Suppressor macrophage treated with lipopolysaccharide for 4 hours (primary cell): ENCODE measurements around the gene ITGB4.

ENCODE experiments used
- DNase-seq: peaks from one replicate; pipeline ENCODE4 v3.0.0-alpha.2; 2020

Gene ITGB4

DNA sequence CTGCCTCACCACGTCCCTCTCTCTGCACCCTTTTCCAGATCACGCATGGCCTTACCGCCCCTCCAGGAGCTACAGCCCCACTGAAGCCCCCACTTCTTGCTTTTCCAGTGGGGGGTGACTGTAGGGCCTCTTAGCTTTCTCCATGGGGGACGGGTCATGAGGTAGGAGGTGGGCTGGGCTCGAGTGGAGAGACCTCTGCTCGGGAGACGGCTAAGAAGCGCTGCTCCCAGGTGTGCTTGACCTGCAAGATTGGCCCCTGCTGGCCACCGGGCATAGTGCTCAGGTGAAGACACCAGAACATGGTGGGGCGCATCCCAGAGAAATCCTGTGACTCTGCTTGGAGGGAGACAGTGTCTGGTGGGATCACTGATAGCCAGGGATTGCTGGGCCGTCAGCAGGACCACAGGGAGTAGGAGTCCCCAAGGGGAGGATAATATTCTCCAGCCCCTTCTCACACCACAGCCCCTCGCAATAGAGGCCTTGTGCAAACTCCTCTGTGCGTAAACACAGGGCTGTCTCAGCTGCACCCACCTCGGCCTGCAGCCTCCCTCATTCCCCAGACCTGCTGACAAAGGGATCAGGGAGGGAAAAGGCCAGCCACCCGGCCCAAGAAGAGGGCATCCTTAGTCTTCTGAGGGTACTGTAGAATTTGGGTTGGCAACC lies 52.7 kb downstream of the ITGB4 start:
- no peak for DNase-seq

DNA sequence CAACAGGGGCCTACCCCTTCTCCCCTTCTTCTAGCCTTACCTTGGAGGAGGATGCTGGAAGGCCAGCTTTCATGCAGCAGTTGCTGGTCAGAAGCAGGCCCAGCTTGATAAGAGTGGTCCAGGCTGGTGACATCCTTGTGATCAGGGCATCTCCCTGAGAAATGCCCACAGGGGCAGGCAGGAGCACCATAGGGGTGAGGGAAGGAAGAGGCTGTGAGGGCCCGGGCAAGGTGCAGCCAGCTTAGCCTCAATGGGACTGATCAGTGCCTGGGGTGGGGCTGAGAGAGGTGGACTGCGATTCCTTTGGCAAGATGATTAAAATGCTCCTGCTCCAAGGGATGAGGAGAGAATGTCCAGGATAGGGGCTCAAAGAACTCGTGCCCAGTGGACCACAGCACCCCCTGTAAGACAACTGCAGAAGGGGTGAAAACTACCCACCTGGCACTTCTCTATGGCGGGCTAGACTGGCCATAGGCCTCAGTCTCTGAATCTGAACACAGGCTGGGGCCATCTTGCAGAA lies 53.3 kb downstream of the ITGB4 start:
- no peak for DNase-seq

DNA sequence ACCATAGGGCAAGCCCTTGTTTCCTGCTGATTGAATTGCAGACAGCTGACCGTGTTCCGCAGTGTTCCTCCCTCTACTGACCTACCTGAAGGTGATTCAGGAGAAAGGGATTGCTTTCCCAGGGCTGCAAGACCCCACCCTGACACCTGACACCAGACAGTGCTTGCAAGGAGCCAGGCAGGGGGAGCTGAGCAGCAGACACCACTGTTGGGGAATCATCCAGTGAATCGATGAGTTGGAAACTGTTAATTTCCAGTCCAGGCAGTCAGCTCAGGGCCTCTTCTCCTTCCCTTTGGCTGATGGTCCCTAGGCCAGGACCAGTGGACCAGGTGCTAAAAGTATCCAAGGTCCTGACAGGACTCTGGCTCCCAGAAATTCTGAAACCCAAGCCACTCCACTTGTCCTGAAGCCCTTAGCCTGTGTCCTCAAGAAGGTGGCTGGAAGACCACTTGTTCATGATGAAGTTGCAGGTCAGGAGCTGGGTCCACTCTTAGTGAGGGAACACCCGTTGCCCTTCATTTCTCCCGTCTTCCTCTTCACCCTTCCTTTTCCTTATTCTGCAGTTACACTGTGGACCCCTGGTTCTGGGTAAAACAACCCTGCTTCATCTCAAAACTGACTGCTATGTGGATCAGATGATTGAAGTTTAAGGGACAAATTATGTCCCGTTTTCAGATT lies 53.9 kb downstream of the ITGB4 start:
- DNase-seq: peak; percentile 35

- DNase-seq: peak; percentile 54
Observed at GRCh38 chr17:75776386-75777295, 55.4 kb downstream of the ITGB4 start.

DNA sequence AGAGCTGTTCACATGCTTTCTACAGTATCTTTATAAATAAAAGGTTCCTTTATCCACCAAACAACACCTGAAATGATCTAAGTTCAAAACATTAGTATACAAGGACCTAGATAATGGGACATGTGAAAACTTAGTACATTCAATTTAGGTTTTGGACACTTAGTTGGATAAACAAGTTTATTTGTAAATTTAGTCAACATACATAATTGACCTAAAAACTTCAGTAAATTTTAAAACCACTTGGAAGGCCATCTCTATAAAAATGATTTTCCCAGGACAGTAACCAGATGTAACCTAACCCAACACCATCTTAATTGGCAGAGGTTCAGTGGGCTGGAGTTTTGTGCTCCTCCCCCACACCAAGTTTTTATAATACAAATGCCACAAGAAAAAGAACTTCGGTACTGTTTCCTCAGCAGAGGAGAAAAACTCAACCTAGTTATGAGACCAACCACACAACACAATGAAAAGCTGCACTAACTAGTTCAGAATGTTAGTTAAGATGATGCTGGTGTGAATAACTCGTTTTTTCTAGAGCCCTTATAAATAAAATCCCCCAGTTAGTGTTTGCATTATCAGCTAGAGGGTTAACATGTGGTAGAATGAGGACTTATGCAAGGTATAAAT lies 56.1 kb downstream of the ITGB4 start:
- no peak for DNase-seq

GRCh38 chr17:75778066-75778860 lies 57.0 kb downstream of the ITGB4 start:
- peak; percentile 36 for DNase-seq

DNA sequence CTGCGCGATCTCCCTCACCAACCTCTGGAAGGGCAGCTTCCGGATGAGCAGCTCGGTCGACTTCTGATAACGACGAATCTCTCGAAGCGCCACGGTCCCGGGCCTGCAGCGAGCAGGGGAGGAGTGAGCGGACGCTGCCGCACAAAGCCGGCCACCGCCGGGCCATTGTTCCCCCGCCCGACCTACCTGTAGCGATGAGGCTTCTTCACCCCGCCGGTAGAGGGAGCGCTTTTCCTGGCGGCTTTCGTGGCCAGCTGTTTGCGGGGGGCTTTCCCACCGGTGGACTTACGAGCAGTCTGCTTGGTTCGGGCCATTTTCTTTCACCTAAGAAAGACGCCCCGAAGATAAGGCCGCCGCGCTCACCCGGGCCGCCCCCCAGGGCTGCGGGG lies 57.6 kb downstream of the ITGB4 start:
- DNase-seq: no peak

DNA sequence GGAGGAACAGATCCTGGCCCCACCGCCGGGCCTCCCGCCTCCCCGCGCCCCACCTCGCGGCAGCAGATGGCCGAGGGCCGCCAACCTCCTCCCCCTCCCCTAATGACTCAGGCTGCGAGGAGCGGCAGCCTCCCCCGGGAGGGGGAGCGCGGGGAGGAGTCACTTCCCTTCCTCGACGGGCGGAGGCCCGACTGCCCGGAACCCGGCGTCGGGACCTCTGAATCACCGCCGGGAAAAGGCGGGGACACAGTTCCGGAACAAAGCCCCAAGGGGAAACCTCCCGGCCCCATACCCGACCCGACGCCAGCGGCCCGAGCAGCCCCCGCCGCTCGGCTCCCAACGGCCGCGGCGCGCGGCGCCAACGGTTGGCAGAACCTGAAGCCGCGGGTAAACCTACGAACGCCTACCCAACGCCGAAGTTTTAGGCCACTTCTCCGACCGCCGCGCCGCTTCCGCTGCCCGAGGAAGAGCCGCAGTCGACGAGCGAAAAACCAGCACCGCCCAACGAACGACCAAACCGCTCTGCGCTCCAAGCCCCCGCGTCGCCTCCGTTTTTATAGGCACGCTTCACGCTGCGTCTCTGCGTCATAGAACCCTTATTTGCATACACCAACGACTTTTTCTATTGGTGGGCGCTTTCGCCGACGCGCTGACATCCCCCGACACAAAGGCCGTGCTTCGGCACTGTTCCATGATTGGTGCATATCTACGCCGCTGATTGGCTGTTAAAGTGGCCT lies 58.2 kb downstream of the ITGB4 start:
- DNase-seq: peak; percentile 99

- DNase-seq: no peak
Observed at GRCh38 chr17:75779987-75780889, 59.0 kb downstream of the ITGB4 start.

GRCh38 chr17:75783069-75783783 lies 62.0 kb downstream of the ITGB4 start:
- peak; percentile 95 for DNase-seq

- no peak for DNase-seq
Observed at GRCh38 chr17:75783803-75784472, 62.7 kb downstream of the ITGB4 start.

DNA sequence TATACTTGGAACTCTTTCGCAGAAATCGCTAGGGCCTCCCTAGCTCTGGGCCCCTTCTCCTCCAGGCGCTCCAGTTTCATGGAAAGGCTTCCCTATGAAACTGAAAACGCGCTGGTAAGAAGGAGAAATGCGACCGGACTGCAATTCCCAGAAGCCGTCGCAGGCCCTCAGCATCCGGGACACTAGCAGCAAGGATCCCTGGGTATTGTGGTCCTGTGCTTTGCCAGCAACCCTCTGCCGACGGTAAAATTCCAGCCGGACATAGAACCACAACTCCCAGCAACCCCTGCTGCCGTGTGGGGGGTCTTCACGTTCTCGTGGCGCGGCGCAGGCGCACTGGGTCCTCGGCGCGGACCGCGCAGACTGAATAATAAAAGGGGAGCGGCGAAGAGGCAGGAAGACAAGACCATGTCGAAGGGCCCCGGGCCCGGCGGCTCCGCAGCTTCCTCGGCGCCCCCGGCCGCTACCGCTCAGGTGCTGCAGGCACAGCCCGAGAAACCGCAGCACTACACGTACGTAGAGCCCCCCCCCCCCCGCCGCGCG lies 63.3 kb downstream of the ITGB4 start, which contains the start of gene UNK:
Gene UNK (plus strand): TSS at position 334 of the 543 bp plus-strand sequence. CDS start 75 bp downstream, at position 409.
- peak; percentile 99 for DNase-seq

- DNase-seq: peak; percentile 95
Observed at GRCh38 chr17:75785016-75785890, 64.0 kb downstream of the ITGB4 start.

DNA sequence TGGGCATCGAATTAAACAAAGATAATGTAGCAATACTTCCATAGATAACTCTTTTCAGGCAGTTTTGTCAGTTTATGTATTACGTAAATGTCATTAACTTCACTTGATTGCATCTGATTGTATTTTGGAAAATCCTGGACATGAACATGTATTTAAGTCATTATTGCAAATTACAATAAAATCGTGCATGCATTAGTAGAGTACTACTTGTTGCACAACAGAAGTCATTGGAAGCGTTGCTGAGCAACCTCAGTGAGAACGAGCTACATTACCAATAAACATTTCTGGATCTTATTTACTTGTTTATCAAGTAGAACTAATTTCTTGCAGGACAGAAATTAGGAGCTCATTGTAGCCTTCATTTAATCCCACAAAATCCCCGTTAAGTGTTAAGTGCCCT lies 70.0 kb downstream of the ITGB4 start:
- no peak for DNase-seq

- DNase-seq: no peak
Observed at GRCh38 chr17:75793460-75793859, 72.2 kb downstream of the ITGB4 start.

- no peak for DNase-seq
Observed at GRCh38 chr17:75795820-75796607, 74.8 kb downstream of the ITGB4 start.

GRCh38 chr17:75799402-75799801 lies 78.1 kb downstream of the ITGB4 start:
- DNase-seq: no peak
